Common myeloid progenitor, CD34-positive (primary cell): ENCODE measurements around the gene SMYD4.

ENCODE experiments used
- CTCF ChIA-PET: fragments of 350-600 bp; sonication (Branson Sonifier 250); formaldehyde crosslinking; loops from one replicate; lab custom pipeline; 2021; ENCODE audit warnings: antibody characterized with exemption; lab: Charles Lee
- POLR2A ChIA-PET: fragments of 350-600 bp; sonication (Branson Sonifier 250); formaldehyde crosslinking; loops from one replicate; lab custom pipeline; 2021; ENCODE audit warnings: antibody characterized with exemption; lab: Charles Lee
- DNase-seq, 3 donors: peaks; one replicate each; pipeline versions ENCODE4 v3.0.0 to v3.0.0-alpha.2; 2013
- H3K27ac ChIP-seq, 2 experiments: 1 replicate in 1 of 2; 2 replicates in 1 of 2; pipeline ENCODE4 v1.7.0; 2013; ENCODE audit warnings: inconsistent platforms in 2 of 2, low read length in 2 of 2, mild to moderate bottlenecking in 2 of 2, low read depth in 1 of 2, moderate library complexity in 1 of 2; ENCODE audit not compliant: severe bottlenecking in 2 of 2, insufficient read depth in 1 of 2, poor library complexity in 1 of 2
- H3K27me3 ChIP-seq, 5 experiments: replicated peaks in 2 of 5; 1 replicate in 3 of 5; 2 replicates in 2 of 5; pipeline versions ENCODE4 v1.6.1 to v1.7.0; 2013; ENCODE audit warnings: low read length in 4 of 5, mild to moderate bottlenecking in 2 of 5, moderate library complexity in 2 of 5, inconsistent platforms in 1 of 5; ENCODE audit not compliant: insufficient read depth in 5 of 5, control insufficient read depth in 4 of 5
- H3K36me3 ChIP-seq, 4 experiments: 1 replicate in 2 of 4; 2 replicates in 2 of 4; pipeline versions ENCODE4 v1.6.1 to v1.7.0; 2013; ENCODE audit warnings: low read length in 3 of 4, control low read depth in 1 of 4, mild to moderate bottlenecking in 1 of 4; ENCODE audit not compliant: control insufficient read depth in 4 of 4, insufficient read depth in 4 of 4
- H3K4me1 ChIP-seq, 4 experiments: 1 replicate in 3 of 4; 2 replicates in 1 of 4; pipeline versions ENCODE4 v1.6.1 to v1.7.1; 2013; ENCODE audit warnings: low read length in 3 of 4, mild to moderate bottlenecking in 3 of 4, control low read depth in 1 of 4, inconsistent platforms in 1 of 4, moderate library complexity in 1 of 4; ENCODE audit not compliant: control insufficient read depth in 4 of 4, insufficient read depth in 4 of 4; ENCODE audit errors: control extremely low read depth in 1 of 4
- H3K4me3 ChIP-seq, 7 experiments: 1 replicate in 4 of 7; 2 replicates in 3 of 7; pipeline versions ENCODE4 v1.5.1 to v1.7.0; 2013; ENCODE audit warnings: mild to moderate bottlenecking in 7 of 7, low read length in 6 of 7, moderate library complexity in 6 of 7, inconsistent platforms in 2 of 7, low read depth in 2 of 7, control low read depth in 1 of 7; ENCODE audit not compliant: insufficient read depth in 4 of 7, control insufficient read depth in 1 of 7; ENCODE audit errors: extremely low read depth in 1 of 7
- H3K9me3 ChIP-seq, 5 experiments: 1 replicate in 4 of 5; 2 replicates in 1 of 5; pipeline versions ENCODE4 v1.6.1 to v1.7.1; 2013; ENCODE audit warnings: low read length in 4 of 5, mild to moderate bottlenecking in 2 of 5, inconsistent platforms in 1 of 5, low read depth in 1 of 5, moderate library complexity in 1 of 5; ENCODE audit not compliant: control insufficient read depth in 4 of 5, insufficient read depth in 2 of 5; ENCODE audit errors: control extremely low read depth in 1 of 5
- WGBS: methylation state at CpG from one replicate; pipeline ENCODE4 v1.1.5; 2013; ENCODE audit not compliant: insufficient coverage; 5-methylcytosine and 5-hydroxymethylcytosine counted together

The SMYD4 gene

DNA sequence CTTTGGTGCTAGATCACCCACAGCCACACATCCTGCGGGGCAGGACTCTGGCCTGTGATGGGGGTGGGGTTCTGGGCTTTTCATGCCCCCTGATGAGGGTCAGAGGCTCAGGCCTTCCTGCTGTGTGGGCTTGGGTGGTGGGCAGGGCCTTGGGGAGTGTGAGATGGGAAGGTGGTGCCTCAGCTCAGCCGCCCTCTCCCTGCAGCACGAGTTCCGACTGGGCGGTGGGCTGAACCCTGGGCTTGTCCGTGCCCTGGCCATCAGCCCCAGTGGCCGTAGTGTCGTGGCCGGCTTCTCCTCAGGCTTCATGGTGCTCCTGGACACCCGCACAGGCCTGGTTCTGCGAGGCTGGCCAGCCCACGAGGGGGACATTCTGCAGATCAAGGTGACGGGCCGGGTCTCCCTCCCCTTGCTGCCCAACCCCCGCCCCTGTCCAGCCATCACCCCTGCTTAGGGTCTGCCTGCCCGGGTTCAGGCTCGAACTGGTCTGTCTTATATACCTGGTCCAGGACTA lies 93.8 kb downstream of the SMYD4 start:
- Histone ChIP-seq H3K4me1 (peaks cover 0 to 8% (median 0%) of the 10 kb centered on the region in 4 experiments), H3K9me3 (peaks cover 0 to 2% (median 0%) of the 10 kb centered on the region in 5 experiments), H3K27me3 (no peaks in the 10 kb centered on the region), H3K27ac (no peak overlapping the region), H3K4me3 (no peak overlapping the region), H3K36me3 (peaks cover 5 to 53% (median 43%) of the 10 kb centered on the region in 4 experiments)
- CTCF ChIA-PET: interaction anchor here (2.2 kb wide), 1 partner anchor 9 kb away, joined by 8 read pairs; no protein-coding TSS in a partner anchor
- POLR2A ChIA-PET: no interaction called here
- DNase-seq: no peak
- 96% methylated on average over 15 of the region's 17 CpGs for WGBS

DNA sequence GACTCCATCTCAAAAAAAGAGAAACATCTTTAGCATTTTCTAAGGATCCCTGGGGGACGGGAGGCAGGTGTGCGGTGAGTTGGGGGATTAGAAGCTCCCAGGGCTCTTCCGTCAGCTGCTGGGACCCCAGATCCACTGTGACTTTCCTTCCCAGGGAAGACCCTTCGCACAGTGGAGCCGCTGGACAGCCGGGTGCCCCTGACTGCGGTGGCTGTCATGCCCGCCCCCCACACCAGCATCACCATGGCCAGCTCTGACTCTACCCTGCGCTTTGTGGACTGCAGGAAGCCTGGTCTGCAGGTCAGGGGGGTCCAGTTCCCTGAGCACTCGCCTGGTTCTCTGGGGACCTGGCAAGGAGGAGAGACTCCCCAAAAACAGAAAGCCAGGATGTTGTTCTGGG lies 94.3 kb downstream of the SMYD4 start:
- Histone ChIP-seq H3K4me1 (peaks cover 0 to 8% (median 0%) of the 10 kb centered on the region in 4 experiments), H3K9me3 (peaks cover 0 to 2% (median 0%) of the 10 kb centered on the region in 5 experiments), H3K36me3 (peaks cover 5 to 57% (median 47%) of the 10 kb centered on the region in 4 experiments), H3K4me3 (no peak overlapping the region), H3K27me3 (no peaks in the 10 kb centered on the region), H3K27ac (no peak overlapping the region)
- CTCF ChIA-PET: no interaction called here
- POLR2A ChIA-PET: no interaction called here
- 94% methylated on average over 8 of the region's 10 CpGs for WGBS
- DNase-seq: no peak

DNA sequence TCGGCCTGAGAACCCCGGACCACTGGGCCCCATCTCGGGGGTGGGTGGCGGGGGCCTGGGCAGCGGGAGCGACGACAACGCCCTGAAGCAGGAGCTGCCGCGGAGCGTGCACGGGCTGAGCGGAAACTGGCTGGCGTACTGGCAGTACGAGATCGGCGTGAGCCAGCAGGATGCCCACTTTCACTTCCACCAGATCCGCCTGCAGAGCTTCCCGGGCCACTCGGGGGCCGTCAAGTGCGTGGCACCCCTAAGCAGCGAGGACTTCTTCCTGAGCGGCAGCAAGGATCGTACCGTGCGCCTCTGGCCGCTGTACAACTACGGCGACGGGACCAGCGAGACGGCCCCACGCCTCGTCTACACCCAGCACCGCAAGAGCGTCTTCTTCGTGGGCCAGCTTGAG lies 95.9 kb downstream of the SMYD4 start:
- ChIA-PET POLR2A (no interaction called here), CTCF (no interaction called here)
- Histone ChIP-seq H3K9me3 (peaks cover 0 to 2% (median 0%) of the 10 kb centered on the region in 5 experiments), H3K27me3 (no peaks in the 10 kb centered on the region), H3K27ac (no peak overlapping the region), H3K4me1 (peaks cover 0 to 8% (median 0%) of the 10 kb centered on the region in 4 experiments), H3K36me3 (peaks cover 5 to 63% (median 51%) of the 10 kb centered on the region in 4 experiments), H3K4me3 (no peak overlapping the region)
- DNase-seq: no peak
- WGBS: 97% methylated on average over 38 of the region's 38 CpGs

DNA sequence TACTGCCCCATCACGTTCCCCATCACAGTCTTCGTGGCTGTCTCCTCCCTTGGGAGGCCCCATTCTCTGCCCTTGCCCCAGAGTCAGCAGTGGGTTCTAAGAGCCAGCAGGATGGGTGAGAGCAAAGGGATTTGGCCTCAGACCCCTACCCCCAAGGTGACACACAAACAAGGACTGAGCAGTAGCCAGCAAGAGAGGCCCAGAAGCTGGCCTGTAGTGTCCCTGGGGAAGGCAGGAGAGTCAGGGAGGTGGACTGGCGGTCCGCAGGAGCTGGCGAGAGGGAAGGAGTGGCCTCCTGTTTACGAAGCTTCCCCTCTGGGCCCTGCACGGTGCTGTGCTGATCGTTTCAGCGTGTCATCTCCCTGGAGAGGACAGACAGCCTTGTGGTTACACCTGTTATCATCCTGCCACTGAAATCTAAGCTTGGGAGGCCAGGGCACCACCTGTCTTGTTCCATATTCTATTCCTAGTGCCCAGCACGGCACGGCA lies 96.8 kb downstream of the SMYD4 start:
- POLR2A ChIA-PET: no interaction called here
- no peak overlapping the region for H3K27ac ChIP-seq
- no peak overlapping the region for H3K4me3 ChIP-seq
- peaks cover 0 to 8% (median 0%) of the 10 kb centered on the region in 4 experiments for H3K4me1 ChIP-seq
- H3K36me3 ChIP-seq: peaks cover 5 to 65% (median 50%) of the 10 kb centered on the region in 4 experiments
- WGBS: 85% methylated on average over 10 of the region's 11 CpGs
- H3K27me3 ChIP-seq: no peaks in the 10 kb centered on the region
- CTCF ChIA-PET: no interaction called here
- no peak for DNase-seq
- H3K9me3 ChIP-seq: no peaks in the 10 kb centered on the region

DNA sequence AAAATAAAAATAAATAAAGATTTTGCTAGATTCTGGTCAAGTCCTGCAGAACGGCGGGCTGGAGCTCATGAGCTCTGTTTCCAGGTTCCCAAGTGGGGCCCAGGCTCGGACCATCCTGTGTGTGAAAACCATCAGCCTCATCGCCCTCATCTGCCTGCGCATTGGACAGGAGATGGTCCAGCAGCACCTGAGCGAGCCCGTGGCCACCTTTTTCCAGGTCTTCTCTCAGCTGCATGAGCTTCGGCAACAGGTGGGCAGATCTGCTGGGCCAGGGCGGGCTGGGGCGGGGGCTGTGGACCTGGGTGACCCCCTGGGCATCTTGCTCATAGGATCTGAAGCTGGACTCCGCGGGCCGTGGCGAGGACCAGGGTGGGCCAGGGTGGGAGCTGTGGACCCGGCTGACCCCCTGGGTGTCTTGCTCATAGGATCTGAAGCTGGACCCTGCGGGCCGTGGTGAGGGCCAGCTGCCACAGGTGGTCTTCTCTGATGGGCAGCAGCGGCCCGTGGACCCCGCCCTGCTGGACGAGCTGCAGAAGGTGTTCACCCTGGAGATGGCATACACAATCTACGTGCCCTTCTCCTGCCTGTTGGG lies 97.4 kb downstream of the SMYD4 start:
- no peak for DNase-seq
- 100% methylated on average over 19 of the region's 22 CpGs for WGBS
- peaks cover 0 to 8% (median 0%) of the 10 kb centered on the region in 4 experiments for H3K4me1 ChIP-seq
- H3K27ac ChIP-seq: no peak overlapping the region
- H3K36me3 ChIP-seq: peaks cover 5 to 65% (median 49%) of the 10 kb centered on the region in 4 experiments
- no peaks in the 10 kb centered on the region for H3K9me3 ChIP-seq
- no peak overlapping the region for H3K4me3 ChIP-seq
- CTCF ChIA-PET: interaction anchor here (1.0 to 1.4 kb wide), 2 partner anchors 11 to 50 kb away, joined by 3 to 5 read pairs; no protein-coding TSS in a partner anchor
- POLR2A ChIA-PET: no interaction called here
- no peaks in the 10 kb centered on the region for H3K27me3 ChIP-seq

DNA sequence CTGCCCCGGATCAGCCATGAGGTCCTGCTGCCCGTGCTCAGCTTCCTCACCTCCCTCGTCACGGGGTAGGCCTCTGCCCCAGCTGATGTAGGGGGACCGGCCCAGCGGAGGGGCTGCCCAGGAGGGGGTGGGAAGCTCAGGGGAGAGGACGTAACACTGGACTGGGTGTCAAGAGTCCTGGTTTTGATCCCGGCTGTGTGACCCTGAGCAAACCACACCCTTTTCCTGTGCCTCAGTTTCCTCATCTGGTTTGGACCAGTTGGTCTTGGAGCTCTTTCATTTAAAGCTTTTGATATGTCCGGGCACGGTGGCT lies 98.6 kb downstream of the SMYD4 start:
- peaks cover 0 to 4% (median 0%) of the 10 kb centered on the region in 4 experiments for H3K4me1 ChIP-seq
- no peaks in the 10 kb centered on the region for H3K27me3 ChIP-seq
- H3K36me3 ChIP-seq: peaks cover 5 to 66% (median 49%) of the 10 kb centered on the region in 4 experiments
- DNase-seq: no peak
- H3K9me3 ChIP-seq: no peaks in the 10 kb centered on the region
- WGBS: 96% methylated on average over 4 of the region's 10 CpGs
- ChIA-PET POLR2A (no interaction called here), CTCF (interaction anchor here (1.0 to 1.4 kb wide), 3 partner anchors 10 to 52 kb away, joined by 3 to 6 read pairs (median 5); no protein-coding TSS in a partner anchor)
- H3K4me3 ChIP-seq: no peak overlapping the region
- peak overlapping the region in 1 of 2 experiments; percentile 34 for H3K27ac ChIP-seq
